ENCODE results near the gene RPUSD2.
"Not testable (repeated sequence)": the region's sequence is repeated elsewhere in the genome, so short reads cannot be mapped to it uniquely, and the experiment has no call there.

RPUSD2 gene

GRCh38 chr15:40565333-40566238 is 3.5 kb upstream of the RPUSD2 start:
- H3K27me3 ChIP-seq (ENCODE audit: insufficient read depth, insufficient read length): peaks cover 15% of the 10 kb centered on the region
- H3K4me3 ChIP-seq (ENCODE audit: insufficient read length, low read depth): peak overlapping the region; percentile 21
- TF ChIP-seq ZNF274 (IDR thresholded peaks at IDR 0.05; ENCODE audit: low read depth, low read length) (no peak), YY1 (IDR thresholded peaks at IDR 0.05; ENCODE audit: insufficient read depth, insufficient read length) (no peak), SUZ12 (IDR thresholded peaks at IDR 0.05; ENCODE audit: extremely low read depth, insufficient read depth, insufficient read length) (no peak)
- no peak overlapping the region for H3K9ac ChIP-seq (ENCODE audit: insufficient read length, low read depth)
- H3K36me3 ChIP-seq (ENCODE audit: insufficient read depth, insufficient read length, low read length): peaks cover 11% of the 10 kb centered on the region
- no peaks in the 10 kb centered on the region for H3K9me3 ChIP-seq (ENCODE audit: insufficient read depth, low read length)
- H3K4me1 ChIP-seq (ENCODE audit: insufficient read depth, insufficient read length): no peaks in the 10 kb centered on the region
- DNase-seq (ENCODE audit: low read depth, low spot score): no peak

- peaks cover 15% of the 10 kb centered on the region for H3K27me3 ChIP-seq (ENCODE audit: insufficient read depth, insufficient read length)
- DNase-seq (ENCODE audit: low read depth, low spot score): no peak
- H3K4me3 ChIP-seq (ENCODE audit: insufficient read length, low read depth): no peak overlapping the region
- peaks cover 20% of the 10 kb centered on the region for H3K36me3 ChIP-seq (ENCODE audit: insufficient read depth, insufficient read length, low read length)
- no peaks in the 10 kb centered on the region for H3K4me1 ChIP-seq (ENCODE audit: insufficient read depth, insufficient read length)
- TF ChIP-seq YY1 (IDR thresholded peaks at IDR 0.05; ENCODE audit: insufficient read depth, insufficient read length): no peak
- TF ChIP-seq SUZ12 (IDR thresholded peaks at IDR 0.05; ENCODE audit: extremely low read depth, insufficient read depth, insufficient read length): no peak
- TF ChIP-seq ZNF274 (IDR thresholded peaks at IDR 0.05; ENCODE audit: low read depth, low read length): no peak
- no peak overlapping the region for H3K9ac ChIP-seq (ENCODE audit: insufficient read length, low read depth)
- no peaks in the 10 kb centered on the region for H3K9me3 ChIP-seq (ENCODE audit: insufficient read depth, low read length)
These were observed 2.0 kb upstream of the RPUSD2 start for GRCh38 chr15:40567111-40567510.

DNA sequence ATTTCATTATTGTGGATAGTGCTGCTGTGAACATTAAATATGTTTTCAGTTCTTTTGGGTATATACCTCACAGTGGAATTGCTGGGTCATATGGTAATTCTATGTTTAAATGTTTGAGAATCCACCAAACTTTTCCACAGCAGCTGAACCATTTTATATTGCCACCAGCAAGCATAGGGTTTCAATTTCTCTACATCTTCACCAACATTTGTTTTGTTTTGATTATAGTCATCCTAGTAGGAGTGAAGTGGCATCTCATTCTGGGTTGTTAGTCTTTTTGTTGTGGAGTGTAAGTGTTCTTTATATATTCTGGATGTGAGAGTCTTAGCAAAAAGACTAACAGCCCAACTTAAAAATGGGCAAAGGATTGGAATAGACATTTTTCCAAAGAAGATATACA is 6.0 kb downstream of the RPUSD2 start:
- DNase-seq (ENCODE audit: low read depth, low spot score): no peak
- no peaks in the 10 kb centered on the region for H3K27me3 ChIP-seq (ENCODE audit: insufficient read depth, insufficient read length)
- H3K4me3 ChIP-seq (ENCODE audit: insufficient read length, low read depth): no peak overlapping the region
- H3K36me3 ChIP-seq (ENCODE audit: insufficient read depth, insufficient read length, low read length): peaks cover 38% of the 10 kb centered on the region
- H3K9me3 ChIP-seq (ENCODE audit: insufficient read depth, low read length): no peaks in the 10 kb centered on the region
- no peak for TF ChIP-seq SUZ12 (IDR thresholded peaks at IDR 0.05; ENCODE audit: extremely low read depth, insufficient read depth, insufficient read length)
- TF ChIP-seq YY1 (IDR thresholded peaks at IDR 0.05; ENCODE audit: insufficient read depth, insufficient read length): no peak
- no peak for TF ChIP-seq ZNF274 (IDR thresholded peaks at IDR 0.05; ENCODE audit: low read depth, low read length)
- no peak overlapping the region for H3K9ac ChIP-seq (ENCODE audit: insufficient read length, low read depth)
- no peaks in the 10 kb centered on the region for H3K4me1 ChIP-seq (ENCODE audit: insufficient read depth, insufficient read length)

DNA sequence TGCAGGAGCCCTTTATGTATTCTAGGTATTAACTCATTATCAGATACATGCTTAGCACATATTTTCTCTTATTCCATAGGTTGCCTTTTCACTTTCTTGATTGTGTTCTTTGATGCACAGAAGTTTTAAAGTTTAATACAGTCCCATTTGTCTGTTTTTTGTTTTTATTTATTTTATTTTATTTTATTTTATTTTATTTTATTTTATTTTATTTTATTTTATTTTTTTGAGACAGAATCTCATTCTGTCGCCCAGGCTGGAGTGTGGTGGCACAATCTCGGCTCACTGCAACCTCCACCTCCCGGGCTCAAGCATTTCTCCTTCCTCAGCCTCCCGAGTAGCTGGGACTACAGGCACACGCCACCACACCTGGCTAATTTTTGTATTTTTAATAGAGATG is 7.8 kb downstream of the RPUSD2 start:
- H3K9ac ChIP-seq (ENCODE audit: insufficient read length, low read depth); H3K4me1 ChIP-seq (ENCODE audit: insufficient read depth, insufficient read length); H3K27me3 ChIP-seq (ENCODE audit: insufficient read depth, insufficient read length); H3K4me3 ChIP-seq (ENCODE audit: insufficient read length, low read depth); DNase-seq (ENCODE audit: low read depth, low spot score); H3K9me3 ChIP-seq (ENCODE audit: insufficient read depth, low read length): not testable (repeated sequence)
- peaks cover 26% of the 10 kb centered on the region for H3K36me3 ChIP-seq (ENCODE audit: insufficient read depth, insufficient read length, low read length)

DNA sequence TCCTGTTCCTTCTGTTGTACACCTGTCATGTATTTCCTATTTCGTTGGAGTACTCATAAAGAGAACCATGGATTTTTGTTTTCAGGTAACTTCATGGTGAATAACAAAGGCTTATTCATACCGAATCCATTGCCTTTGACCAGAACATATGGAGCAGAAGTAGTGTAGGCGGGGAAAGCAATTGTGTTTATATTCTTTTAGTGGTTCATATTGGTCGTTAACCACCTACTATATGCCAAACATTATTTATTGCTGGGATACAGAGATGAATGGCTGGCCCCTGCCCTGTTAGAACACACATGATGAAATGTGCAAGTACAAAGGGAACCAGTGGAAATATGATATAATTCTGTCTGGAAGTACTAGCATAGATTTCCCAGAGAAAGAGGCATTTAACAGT is 9.8 kb downstream of the RPUSD2 start:
- H3K36me3 ChIP-seq (ENCODE audit: insufficient read depth, insufficient read length, low read length): peaks cover 10% of the 10 kb centered on the region
- H3K4me3 ChIP-seq (ENCODE audit: insufficient read length, low read depth): no peak overlapping the region
- TF ChIP-seq ZNF274 (IDR thresholded peaks at IDR 0.05; ENCODE audit: low read depth, low read length): no peak
- no peak for TF ChIP-seq YY1 (IDR thresholded peaks at IDR 0.05; ENCODE audit: insufficient read depth, insufficient read length)
- no peak for TF ChIP-seq SUZ12 (IDR thresholded peaks at IDR 0.05; ENCODE audit: extremely low read depth, insufficient read depth, insufficient read length)
- peaks cover 5% of the 10 kb centered on the region; the same call in 1 of the 2 replicates for H3K9me3 ChIP-seq (ENCODE audit: insufficient read depth, low read length)
- no peak for DNase-seq (ENCODE audit: low read depth, low spot score)
- no peaks in the 10 kb centered on the region for H3K4me1 ChIP-seq (ENCODE audit: insufficient read depth, insufficient read length)
- H3K27me3 ChIP-seq (ENCODE audit: insufficient read depth, insufficient read length): no peaks in the 10 kb centered on the region
- no peak overlapping the region for H3K9ac ChIP-seq (ENCODE audit: insufficient read length, low read depth)

DNA sequence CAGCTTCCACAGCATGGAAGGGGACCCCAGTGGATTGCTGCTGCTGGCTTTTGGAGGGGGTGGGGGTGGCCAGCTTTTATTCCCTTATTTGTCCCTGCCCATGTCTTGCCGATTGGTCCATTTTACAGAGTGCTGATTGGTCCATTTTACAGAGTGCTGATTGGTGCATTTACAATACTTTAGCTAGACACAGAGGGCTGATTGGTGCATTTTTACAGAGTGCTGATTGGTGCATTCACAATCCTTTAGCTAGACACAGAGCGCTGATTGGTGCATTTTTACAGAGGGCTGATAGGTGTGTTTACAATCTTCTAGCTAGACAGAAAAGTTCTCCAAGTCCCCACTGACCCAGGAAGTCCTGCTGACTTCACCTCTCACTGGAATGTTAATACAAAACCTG is 12.7 kb downstream of the RPUSD2 start:
- H3K9ac ChIP-seq (ENCODE audit: insufficient read length, low read depth); H3K27me3 ChIP-seq (ENCODE audit: insufficient read depth, insufficient read length); H3K36me3 ChIP-seq (ENCODE audit: insufficient read depth, insufficient read length, low read length); H3K4me1 ChIP-seq (ENCODE audit: insufficient read depth, insufficient read length); DNase-seq (ENCODE audit: low read depth, low spot score); H3K9me3 ChIP-seq (ENCODE audit: insufficient read depth, low read length); H3K4me3 ChIP-seq (ENCODE audit: insufficient read length, low read depth): not testable (repeated sequence)

DNA sequence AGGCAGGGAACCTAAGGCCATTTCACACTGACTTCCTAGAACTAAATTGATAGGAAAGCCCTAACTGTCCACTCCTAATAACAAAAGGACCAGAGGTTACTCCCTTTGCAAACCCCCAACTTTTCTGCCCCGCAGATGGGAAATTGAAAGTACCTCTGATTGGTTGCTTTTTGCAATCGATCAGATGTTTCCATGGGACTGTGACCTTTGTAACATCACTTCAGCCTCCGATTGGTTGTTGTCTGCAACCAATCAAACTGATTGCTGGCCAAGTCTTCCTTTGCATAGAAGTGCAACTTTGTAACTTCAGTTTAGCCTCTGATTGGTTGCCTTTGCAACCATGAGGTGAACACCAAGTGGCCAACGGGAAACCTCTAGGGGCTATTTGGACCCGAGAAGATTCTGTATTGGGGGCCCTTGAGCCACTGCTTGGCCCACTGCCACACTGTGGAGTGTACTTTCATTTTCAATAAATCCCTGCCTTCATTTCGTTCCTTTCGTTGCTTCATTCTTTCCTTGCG is 13.7 kb downstream of the RPUSD2 start:
- Histone ChIP-seq H3K9me3 (ENCODE audit: insufficient read depth, low read length) (peaks cover 5% of the 10 kb centered on the region; the same call in 1 of the 2 replicates), H3K27me3 (ENCODE audit: insufficient read depth, insufficient read length) (no peaks in the 10 kb centered on the region), H3K9ac (ENCODE audit: insufficient read length, low read depth) (no peak overlapping the region), H3K4me1 (ENCODE audit: insufficient read depth, insufficient read length) (no peaks in the 10 kb centered on the region), H3K4me3 (ENCODE audit: insufficient read length, low read depth) (no peak overlapping the region), H3K36me3 (ENCODE audit: insufficient read depth, insufficient read length, low read length) (no peaks in the 10 kb centered on the region)
- no peak for TF ChIP-seq SUZ12 (IDR thresholded peaks at IDR 0.05; ENCODE audit: extremely low read depth, insufficient read depth, insufficient read length)
- no peak for TF ChIP-seq YY1 (IDR thresholded peaks at IDR 0.05; ENCODE audit: insufficient read depth, insufficient read length)
- no peak for TF ChIP-seq ZNF274 (IDR thresholded peaks at IDR 0.05; ENCODE audit: low read depth, low read length)
- no peak for DNase-seq (ENCODE audit: low read depth, low spot score)

Data from NT2/D1 (cell line).